ENCODE data around the gene STXBP4. TPM values are rescaled to one million over a fixed set of nuclear protein-coding genes. Genes with fewer than 3 reads are reported as not detected.

The STXBP4 gene
- polyA plus RNA-seq, 1 donor (not counting 4 experiments of a cell fraction or from before 2014, with no cell fraction given), result 4.2 TPM

GRCh38 chr17:55210292-55210691 lies 241.7 kb downstream of the STXBP4 start:
- no peaks in the 10 kb centered on the region for H3K36me3 ChIP-seq (ENCODE audit: control insufficient read depth in 2 of 2, extremely low read depth in 1 of 2, insufficient read depth in 2 of 2, low read length in 2 of 2)
- H3K79me2 ChIP-seq (ENCODE audit: control insufficient read depth, insufficient read depth, low read length), result no peaks in the 10 kb centered on the region
- dilution Hi-C loops (cut with MboI; ENCODE audit: extremely low pct_ligation_motif_present, low sequenced_read_pairs), result no loop called here
- DNase-seq (ENCODE audit: low read depth, low spot score) (no peak), FAIRE-seq (no peak)
- no peaks in the 10 kb centered on the region for H4K20me1 ChIP-seq (ENCODE audit: control insufficient read depth, extremely low read depth, insufficient read depth, low read length)
- H3K9ac ChIP-seq (ENCODE audit: control insufficient read depth, extremely low read depth, insufficient read depth, low read length), result no peak overlapping the region
- H3K4me3 ChIP-seq (ENCODE audit: control insufficient read depth in 2 of 3, extremely low read depth in 1 of 3, insufficient read depth in 2 of 3, low read depth in 1 of 3, low read length in 3 of 3), result no peak overlapping the region
- H2AFZ ChIP-seq (ENCODE audit: control insufficient read depth, low read length), result no peak overlapping the region
- H3K4me1 ChIP-seq (ENCODE audit: control insufficient read depth, extremely low read depth, insufficient read depth, low read length), result no peaks in the 10 kb centered on the region
- H3K27ac ChIP-seq (ENCODE audit: control insufficient read depth, insufficient read depth, low read length), result no peak overlapping the region
- TF ChIP-seq CTCF (optimal IDR thresholded peaks at IDR 0.05 in 1 of 3, IDR thresholded peaks at IDR 0.05 in 1 of 3, conservative IDR thresholded peaks at IDR 0.05 in 1 of 3; ENCODE audit: extremely low read depth in 1 of 3, insufficient read depth in 2 of 3, low read length in 3 of 3) (no peak), EZH2 (IDR thresholded peaks at IDR 0.05; ENCODE audit: low read length) (no peak)
- H3K4me2 ChIP-seq (ENCODE audit: control insufficient read depth, extremely low read depth, insufficient read depth, low read depth, low read length), result no peak overlapping the region
- no peaks in the 10 kb centered on the region for H3K27me3 ChIP-seq (ENCODE audit: control insufficient read depth, extremely low read depth, insufficient read depth, low read length)
- H3K9me1 ChIP-seq (ENCODE audit: control insufficient read depth, extremely low read depth, insufficient read depth, low read length), result no peaks in the 10 kb centered on the region
- no peaks in the 10 kb centered on the region for H3K9me3 ChIP-seq (ENCODE audit: control insufficient read depth, low read depth, low read length)

- dilution Hi-C loops (cut with MboI; ENCODE audit: extremely low pct_ligation_motif_present, low sequenced_read_pairs), result no loop called here
Observed at GRCh38 chr17:55212880-55213279, 244.3 kb downstream of the STXBP4 start.

More at GRCh38 chr17:55212880-55213279, 244.3 kb downstream of the STXBP4 start:
- Histone ChIP-seq H3K27ac (ENCODE audit: control insufficient read depth, insufficient read depth, low read length) (no peak overlapping the region), H2AFZ (ENCODE audit: control insufficient read depth, low read length) (no peak overlapping the region), H3K4me3 (ENCODE audit: control insufficient read depth in 2 of 3, extremely low read depth in 1 of 3, insufficient read depth in 2 of 3, low read depth in 1 of 3, low read length in 3 of 3) (no peak overlapping the region), H3K27me3 (ENCODE audit: control insufficient read depth, extremely low read depth, insufficient read depth, low read length) (no peaks in the 10 kb centered on the region), H3K36me3 (ENCODE audit: control insufficient read depth in 2 of 2, extremely low read depth in 1 of 2, insufficient read depth in 2 of 2, low read length in 2 of 2) (no peaks in the 10 kb centered on the region), H3K79me2 (ENCODE audit: control insufficient read depth, insufficient read depth, low read length) (no peaks in the 10 kb centered on the region), H3K9me1 (ENCODE audit: control insufficient read depth, extremely low read depth, insufficient read depth, low read length) (no peaks in the 10 kb centered on the region), H3K4me1 (ENCODE audit: control insufficient read depth, extremely low read depth, insufficient read depth, low read length) (no peaks in the 10 kb centered on the region), H3K9me3 (ENCODE audit: control insufficient read depth, low read depth, low read length) (no peaks in the 10 kb centered on the region), H3K4me2 (ENCODE audit: control insufficient read depth, extremely low read depth, insufficient read depth, low read depth, low read length) (no peak overlapping the region), H3K9ac (ENCODE audit: control insufficient read depth, extremely low read depth, insufficient read depth, low read length) (no peak overlapping the region), H4K20me1 (ENCODE audit: control insufficient read depth, extremely low read depth, insufficient read depth, low read length) (no peaks in the 10 kb centered on the region)
- DNase-seq (ENCODE audit: low read depth, low spot score), result no peak
- FAIRE-seq, result no peak
- TF ChIP-seq CTCF (optimal IDR thresholded peaks at IDR 0.05 in 1 of 3, IDR thresholded peaks at IDR 0.05 in 1 of 3, conservative IDR thresholded peaks at IDR 0.05 in 1 of 3; ENCODE audit: extremely low read depth in 1 of 3, insufficient read depth in 2 of 3, low read length in 3 of 3), result no peak
- no peak for TF ChIP-seq EZH2 (IDR thresholded peaks at IDR 0.05; ENCODE audit: low read length)
